HUES48 (cell line): Measurements from ENCODE around the gene SPOCK1.
A peak's percentile ranks its signal among the peaks of the same experiment; 100 is the strongest.

ENCODE experiments used
- H3K27ac ChIP-seq: one replicate; pipeline ENCODE4 v1.7.0; 2013; ENCODE audit warnings: low read depth, low read length, inconsistent platforms
- H3K27me3 ChIP-seq: 2 replicates; pipeline ENCODE4 v1.6.1; 2013; ENCODE audit warnings: mild to moderate bottlenecking, low read length; ENCODE audit not compliant: control insufficient read depth, insufficient read depth
- H3K36me3 ChIP-seq: 2 replicates; pipeline ENCODE4 v1.6.1; 2013; ENCODE audit warnings: low read length; ENCODE audit not compliant: control insufficient read depth, insufficient read depth
- H3K4me1 ChIP-seq: 2 replicates; pipeline ENCODE4 v1.6.1; 2013; ENCODE audit warnings: mild to moderate bottlenecking, low read length; ENCODE audit not compliant: control insufficient read depth, insufficient read depth
- H3K4me3 ChIP-seq: 2 replicates; pipeline ENCODE4 v1.5.1; 2013; ENCODE audit warnings: mild to moderate bottlenecking, low read depth, low read length
- H3K9ac ChIP-seq: 2 replicates; pipeline ENCODE4 v1.6.1; 2013; ENCODE audit warnings: mild to moderate bottlenecking, low read depth, low read length, moderate library complexity
- H3K9me3 ChIP-seq: 2 replicates; pipeline ENCODE4 v1.6.1; 2013; ENCODE audit warnings: low read length; ENCODE audit not compliant: control insufficient read depth, insufficient read depth

SPOCK1 gene

GRCh38 chr5:137312011-137312410 lies 187.1 kb downstream of the SPOCK1 start:
- no peak overlapping the region for H3K27ac ChIP-seq
- H3K4me1 ChIP-seq, result peaks cover 25% of the 10 kb centered on the region
- no peaks in the 10 kb centered on the region for H3K9me3 ChIP-seq
- no peak overlapping the region for H3K9ac ChIP-seq
- no peaks in the 10 kb centered on the region for H3K36me3 ChIP-seq
- no peaks in the 10 kb centered on the region for H3K27me3 ChIP-seq
- no peak overlapping the region for H3K4me3 ChIP-seq

- Histone ChIP-seq H3K4me1 (peaks cover 25% of the 10 kb centered on the region), H3K27me3 (no peaks in the 10 kb centered on the region), H3K27ac (peak overlapping the region; percentile 62), H3K9ac (no peak overlapping the region), H3K9me3 (no peaks in the 10 kb centered on the region), H3K36me3 (no peaks in the 10 kb centered on the region), H3K4me3 (no peak overlapping the region)
These were observed 188.9 kb downstream of the SPOCK1 start for GRCh38 chr5:137310051-137310730.

- no peak overlapping the region for H3K27ac ChIP-seq
- H3K27me3 ChIP-seq, result no peaks in the 10 kb centered on the region
These were observed 189.8 kb downstream of the SPOCK1 start for GRCh38 chr5:137309290-137309689.

GRCh38 chr5:137308311-137308710 lies 190.8 kb downstream of the SPOCK1 start:
- Histone ChIP-seq H3K4me3 (no peak overlapping the region), H3K27me3 (no peaks in the 10 kb centered on the region), H3K4me1 (peaks cover 38% of the 10 kb centered on the region), H3K9me3 (no peaks in the 10 kb centered on the region), H3K27ac (no peak overlapping the region), H3K9ac (no peak overlapping the region), H3K36me3 (no peaks in the 10 kb centered on the region)

More at GRCh38 chr5:137309290-137309689, 189.8 kb downstream of the SPOCK1 start:
- H3K9me3 ChIP-seq, result no peaks in the 10 kb centered on the region
- peaks cover 29% of the 10 kb centered on the region for H3K4me1 ChIP-seq
- H3K36me3 ChIP-seq, result no peaks in the 10 kb centered on the region
- no peak overlapping the region for H3K4me3 ChIP-seq
- H3K9ac ChIP-seq, result no peak overlapping the region

GRCh38 chr5:137306903-137307302 lies 192.2 kb downstream of the SPOCK1 start:
- Histone ChIP-seq H3K27ac (no peak overlapping the region), H3K36me3 (no peaks in the 10 kb centered on the region), H3K9ac (no peak overlapping the region), H3K9me3 (no peaks in the 10 kb centered on the region), H3K27me3 (no peaks in the 10 kb centered on the region), H3K4me3 (no peak overlapping the region), H3K4me1 (peaks cover 32% of the 10 kb centered on the region)

GRCh38 chr5:137305971-137306602 lies 193.0 kb downstream of the SPOCK1 start:
- Histone ChIP-seq H3K9me3 (no peaks in the 10 kb centered on the region), H3K4me1 (peaks cover 27% of the 10 kb centered on the region), H3K4me3 (no peak overlapping the region), H3K9ac (no peak overlapping the region), H3K36me3 (no peaks in the 10 kb centered on the region), H3K27me3 (no peaks in the 10 kb centered on the region), H3K27ac (no peak overlapping the region)

GRCh38 chr5:137304226-137304874 lies 194.8 kb downstream of the SPOCK1 start:
- no peaks in the 10 kb centered on the region for H3K27me3 ChIP-seq
- no peak overlapping the region for H3K4me3 ChIP-seq
- no peaks in the 10 kb centered on the region for H3K9me3 ChIP-seq
- H3K9ac ChIP-seq, result no peak overlapping the region
- no peak overlapping the region for H3K27ac ChIP-seq
- peaks cover 14% of the 10 kb centered on the region for H3K4me1 ChIP-seq
- no peaks in the 10 kb centered on the region for H3K36me3 ChIP-seq

GRCh38 chr5:137303509-137303908 lies 195.6 kb downstream of the SPOCK1 start:
- Histone ChIP-seq H3K27me3 (no peaks in the 10 kb centered on the region), H3K4me1 (peaks cover 14% of the 10 kb centered on the region), H3K9ac (no peak overlapping the region), H3K9me3 (no peaks in the 10 kb centered on the region), H3K4me3 (no peak overlapping the region), H3K27ac (no peak overlapping the region), H3K36me3 (no peaks in the 10 kb centered on the region)

- Histone ChIP-seq H3K4me1 (peaks cover 14% of the 10 kb centered on the region), H3K27me3 (no peaks in the 10 kb centered on the region), H3K9me3 (no peaks in the 10 kb centered on the region), H3K27ac (no peak overlapping the region), H3K9ac (no peak overlapping the region), H3K4me3 (no peak overlapping the region), H3K36me3 (no peaks in the 10 kb centered on the region)
These were observed 198.5 kb downstream of the SPOCK1 start for GRCh38 chr5:137300411-137301240.

GRCh38 chr5:137296213-137296781 lies 202.8 kb downstream of the SPOCK1 start:
- H3K36me3 ChIP-seq, result no peaks in the 10 kb centered on the region
- H3K9ac ChIP-seq, result no peak overlapping the region
- no peak overlapping the region for H3K4me3 ChIP-seq
- H3K27me3 ChIP-seq, result no peaks in the 10 kb centered on the region
- H3K4me1 ChIP-seq, result no peaks in the 10 kb centered on the region
- H3K9me3 ChIP-seq, result no peaks in the 10 kb centered on the region
- H3K27ac ChIP-seq, result no peak overlapping the region
